Nephron (organoid): Measurements from ENCODE around the gene SIGLEC15.
"Not testable (repeated sequence)": the region's sequence is repeated elsewhere in the genome, so short reads cannot be mapped to it uniquely, and the experiment has no call there.

ENCODE experiments used
- H3K27ac Mint-ChIP-seq, 3 experiments: 2 replicates each; pipeline ENCODE4 v1.8.0; 2020; ENCODE audit warnings: mixed read lengths in 3 of 3, mild to moderate bottlenecking in 2 of 3, moderate library complexity in 1 of 3
- H3K27me3 Mint-ChIP-seq: 2 replicates; pipeline ENCODE4 v1.8.0; 2021; ENCODE audit warnings: low read depth, mild to moderate bottlenecking, moderate library complexity, mixed read lengths
- H3K36me3 Mint-ChIP-seq: 2 replicates; pipeline ENCODE4 v1.8.0; 2020; ENCODE audit warnings: low read depth, mixed read lengths
- H3K4me1 Mint-ChIP-seq: 2 replicates; pipeline ENCODE4 v1.8.0; 2020; ENCODE audit warnings: mixed read lengths
- H3K4me3 Mint-ChIP-seq, 3 experiments: 2 replicates each; pipeline ENCODE4 v1.8.0; 2020; ENCODE audit warnings: mild to moderate bottlenecking in 3 of 3, mixed read lengths in 3 of 3, moderate library complexity in 2 of 3
- H3K9me3 Mint-ChIP-seq: 2 replicates; pipeline ENCODE4 v1.8.0; 2020; ENCODE audit warnings: mixed read lengths
- TF ChIP-seq, protein P1 (sequence below), 3 experiments: fragments of 200-600 bp; sonication (generic); IDR thresholded peaks; one replicate each; pipeline ENCODE4 v1.5.0; 2021; ENCODE audit warnings: antibody characterized with exemption in 3 of 3; ENCODE audit not compliant: unreplicated experiment in 3 of 3

The SIGLEC15 gene

DNA sequence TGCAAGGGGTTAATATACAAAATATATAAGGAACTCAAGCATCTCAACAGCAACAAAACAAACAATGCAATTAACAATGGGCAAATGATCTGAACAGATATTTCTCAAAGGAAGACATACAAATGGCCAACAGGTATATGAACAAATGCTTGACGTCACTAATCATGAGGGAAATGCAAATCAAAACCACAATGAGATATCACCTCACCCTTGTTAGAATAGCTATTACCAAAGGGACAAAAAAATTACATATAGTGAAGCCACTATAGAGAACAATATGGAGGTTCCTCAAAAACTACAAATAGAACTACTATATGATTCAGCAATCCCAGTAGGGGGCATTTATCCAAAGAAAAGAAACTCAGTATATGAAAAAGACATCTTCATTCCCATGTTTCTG, 3.8 kb upstream of the SIGLEC15 start:
- Mint-ChIP-seq H3K4me1 (no peaks in the 10 kb centered on the region), H3K27me3 (peaks cover 12% of the 10 kb centered on the region), H3K9me3 (no peaks in the 10 kb centered on the region), H3K27ac (no peak overlapping the region), H3K4me3 (no peak overlapping the region), H3K36me3 (no peaks in the 10 kb centered on the region)
- TF ChIP-seq, protein P1, sequence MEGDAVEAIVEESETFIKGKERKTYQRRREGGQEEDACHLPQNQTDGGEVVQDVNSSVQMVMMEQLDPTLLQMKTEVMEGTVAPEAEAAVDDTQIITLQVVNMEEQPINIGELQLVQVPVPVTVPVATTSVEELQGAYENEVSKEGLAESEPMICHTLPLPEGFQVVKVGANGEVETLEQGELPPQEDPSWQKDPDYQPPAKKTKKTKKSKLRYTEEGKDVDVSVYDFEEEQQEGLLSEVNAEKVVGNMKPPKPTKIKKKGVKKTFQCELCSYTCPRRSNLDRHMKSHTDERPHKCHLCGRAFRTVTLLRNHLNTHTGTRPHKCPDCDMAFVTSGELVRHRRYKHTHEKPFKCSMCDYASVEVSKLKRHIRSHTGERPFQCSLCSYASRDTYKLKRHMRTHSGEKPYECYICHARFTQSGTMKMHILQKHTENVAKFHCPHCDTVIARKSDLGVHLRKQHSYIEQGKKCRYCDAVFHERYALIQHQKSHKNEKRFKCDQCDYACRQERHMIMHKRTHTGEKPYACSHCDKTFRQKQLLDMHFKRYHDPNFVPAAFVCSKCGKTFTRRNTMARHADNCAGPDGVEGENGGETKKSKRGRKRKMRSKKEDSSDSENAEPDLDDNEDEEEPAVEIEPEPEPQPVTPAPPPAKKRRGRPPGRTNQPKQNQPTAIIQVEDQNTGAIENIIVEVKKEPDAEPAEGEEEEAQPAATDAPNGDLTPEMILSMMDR (IDR thresholded peaks at IDR 0.05; ENCODE audit: unreplicated experiment in 3 of 3) = no peak

DNA sequence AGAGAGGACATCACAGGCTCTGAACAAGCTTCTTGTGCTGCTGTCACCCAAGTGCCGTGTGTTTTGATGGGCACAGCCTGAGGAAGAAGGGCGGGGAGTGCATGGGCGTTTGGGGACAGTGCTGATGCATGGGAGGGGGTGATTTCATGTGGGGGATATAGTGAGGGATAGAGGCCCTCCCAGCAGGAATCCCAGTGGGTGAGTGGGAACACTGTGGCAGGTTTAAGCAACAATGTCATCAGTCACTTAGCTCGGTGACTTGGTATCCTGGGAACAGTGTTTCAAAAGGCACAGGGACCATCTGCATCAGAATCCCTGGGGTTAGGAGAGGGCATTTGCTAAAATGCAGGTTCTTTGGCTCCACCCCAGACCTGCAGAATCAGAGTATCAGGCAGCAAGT, 609 bp downstream of the SIGLEC15 start:
- Mint-ChIP-seq H3K27me3 (peaks cover 11% of the 10 kb centered on the region), H3K9me3 (no peaks in the 10 kb centered on the region), H3K4me1 (peaks cover 29% of the 10 kb centered on the region), H3K27ac (peak overlapping the region in 2 of 3 experiments; percentile 35 to 40), H3K4me3 (no peak overlapping the region), H3K36me3 (no peaks in the 10 kb centered on the region)
- TF ChIP-seq, protein P1 (IDR thresholded peaks at IDR 0.05; ENCODE audit: unreplicated experiment in 3 of 3) = no peak

DNA sequence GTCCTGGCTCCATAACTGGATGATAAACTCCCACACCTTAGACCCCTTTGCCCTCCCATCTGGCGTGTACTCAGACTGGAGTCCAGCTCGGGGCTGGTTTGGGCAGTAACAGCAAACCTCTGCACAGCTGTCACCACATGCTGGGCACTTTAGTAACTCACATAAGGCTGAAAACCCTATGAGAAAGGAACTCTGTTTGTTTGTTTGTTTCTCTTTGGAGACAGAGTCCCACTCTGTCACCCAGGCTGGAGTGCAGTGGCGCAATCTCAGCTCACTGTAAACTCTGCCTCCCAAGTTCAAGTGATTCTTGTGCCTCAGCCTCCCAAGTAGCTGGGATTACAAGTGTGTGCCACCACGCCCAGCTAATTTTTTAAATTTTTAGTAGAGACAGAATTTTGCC, 1.2 kb downstream of the SIGLEC15 start:
- not testable (repeated sequence) for H3K4me3 Mint-ChIP-seq, H3K36me3 Mint-ChIP-seq, H3K9me3 Mint-ChIP-seq, H3K27ac Mint-ChIP-seq
- Mint-ChIP-seq H3K27me3 (peaks cover 15% of the 10 kb centered on the region), H3K4me1 (peaks cover 33% of the 10 kb centered on the region)

DNA sequence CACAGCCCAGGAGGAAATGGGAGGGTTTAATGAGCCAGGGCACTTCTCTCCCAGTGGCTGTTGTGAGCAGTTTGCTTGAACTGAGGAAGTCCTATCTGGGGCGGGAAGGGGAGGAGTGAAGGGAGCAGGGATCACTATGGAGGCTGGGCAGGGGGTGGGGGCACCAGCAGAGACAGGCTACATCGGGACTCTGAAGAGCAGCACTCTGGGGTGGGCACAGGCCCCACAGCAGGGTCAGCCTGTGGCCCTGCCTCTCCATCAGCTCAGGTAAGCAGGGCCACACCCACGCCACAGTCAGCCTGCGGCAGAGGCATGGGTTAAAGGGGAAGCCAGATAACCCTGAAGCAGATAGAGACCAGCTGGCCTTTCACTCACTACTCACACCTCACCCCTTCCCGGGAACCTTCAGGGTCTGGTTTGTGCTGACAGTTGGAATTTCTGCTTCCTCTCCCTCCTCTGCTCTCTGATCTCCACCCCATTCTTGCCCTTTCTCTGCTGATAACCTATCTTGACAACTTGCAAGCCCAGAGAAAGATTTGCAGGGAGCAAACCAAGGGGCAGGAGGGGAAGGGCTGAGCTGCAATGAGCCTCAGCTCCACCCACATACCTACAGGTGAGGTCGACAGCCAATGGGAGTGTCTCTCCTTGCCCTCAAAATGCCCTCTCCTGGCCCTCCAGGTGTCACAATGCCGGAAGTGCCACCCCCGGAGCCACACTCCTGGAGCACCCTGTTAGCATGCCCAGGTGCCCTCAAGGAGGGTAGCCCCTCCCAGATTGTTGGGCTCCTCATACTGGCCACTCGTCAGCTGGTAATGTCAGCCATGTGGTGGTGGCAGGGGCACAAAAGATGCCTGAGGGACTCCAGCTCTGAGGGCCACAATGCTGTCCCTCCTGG, 3.7 kb downstream of the SIGLEC15 start:
- no peaks in the 10 kb centered on the region for H3K9me3 Mint-ChIP-seq
- H3K36me3 Mint-ChIP-seq = no peaks in the 10 kb centered on the region
- TF ChIP-seq, protein P1 (IDR thresholded peaks at IDR 0.05; ENCODE audit: unreplicated experiment in 3 of 3) = no peak
- H3K4me3 Mint-ChIP-seq = no peak overlapping the region
- H3K27me3 Mint-ChIP-seq = peaks cover 26% of the 10 kb centered on the region
- H3K4me1 Mint-ChIP-seq = peaks cover 33% of the 10 kb centered on the region
- peak overlapping the region; percentile 91 to 97 (median 96) for H3K27ac Mint-ChIP-seq

DNA sequence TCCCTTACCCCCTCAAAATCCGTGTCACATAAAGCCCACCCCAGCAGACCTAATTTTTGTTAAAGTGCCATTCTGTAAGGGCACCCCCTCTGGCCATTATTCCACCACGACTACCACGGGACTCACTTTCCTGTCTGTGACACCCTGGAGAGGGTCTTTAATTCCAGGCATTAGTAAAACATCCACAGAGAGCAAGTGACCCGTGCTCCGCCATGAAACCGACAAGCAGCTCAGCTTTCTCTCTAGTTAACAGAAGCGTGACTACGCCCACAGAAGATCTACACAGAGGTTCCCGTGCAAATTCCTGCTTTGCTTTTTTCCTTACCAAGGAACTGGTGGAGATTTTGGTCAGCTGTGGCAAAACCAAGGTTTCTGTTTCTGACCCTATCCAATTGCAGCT, 4.4 kb downstream of the SIGLEC15 start:
- peaks cover 28% of the 10 kb centered on the region for H3K27me3 Mint-ChIP-seq
- no peaks in the 10 kb centered on the region for H3K36me3 Mint-ChIP-seq
- no peaks in the 10 kb centered on the region for H3K9me3 Mint-ChIP-seq
- H3K27ac Mint-ChIP-seq = peak overlapping the region; percentile 77 to 89 (median 84)
- TF ChIP-seq, protein P1 (IDR thresholded peaks at IDR 0.05; ENCODE audit: unreplicated experiment in 3 of 3) = no peak
- peak overlapping the region; percentile 26 to 46 (median 39) for H3K4me3 Mint-ChIP-seq
- peaks cover 33% of the 10 kb centered on the region for H3K4me1 Mint-ChIP-seq

DNA sequence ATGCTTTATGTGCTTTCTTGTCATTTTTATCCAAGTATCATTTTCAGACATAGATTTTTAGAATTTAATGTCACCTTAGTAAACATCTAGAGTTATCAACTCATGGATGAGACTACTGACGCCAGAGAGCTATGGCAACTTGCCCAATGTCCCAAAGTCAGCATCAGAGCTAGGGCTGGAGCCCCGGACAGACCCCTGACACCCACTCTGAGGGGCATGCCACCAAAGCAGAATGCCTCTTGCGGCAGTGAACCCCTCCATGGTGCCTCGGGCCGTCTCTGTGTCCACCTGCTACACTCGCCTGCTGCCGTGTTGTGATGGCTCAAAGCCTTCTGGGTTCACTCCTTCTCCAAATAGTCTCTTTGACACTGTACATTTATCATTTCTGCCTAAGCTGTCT, 5.4 kb downstream of the SIGLEC15 start:
- Mint-ChIP-seq H3K9me3 (no peaks in the 10 kb centered on the region), H3K4me3 (peak overlapping the region in 1 of 3 experiments; percentile 2), H3K27me3 (peaks cover 38% of the 10 kb centered on the region), H3K36me3 (no peaks in the 10 kb centered on the region), H3K4me1 (peaks cover 33% of the 10 kb centered on the region), H3K27ac (peak overlapping the region in 1 of 3 experiments; percentile 36)
- TF ChIP-seq, protein P1 (IDR thresholded peaks at IDR 0.05; ENCODE audit: unreplicated experiment in 3 of 3) = no peak
